Activated naive CD4-positive, alpha-beta T cell (primary cell): Measurements from ENCODE around the gene PAX8.

ENCODE experiments used
- DNase-seq, 4 experiments: peaks; one replicate each; lab custom pipeline; 2025; lab: John Stamatoyannopoulos, UW

The PAX8 gene

GRCh38 chr2:113264713-113265403 is 13.9 kb downstream of the PAX8 start:
- no peak for DNase-seq

- DNase-seq = no peak
Observed at GRCh38 chr2:113263546-113263945, 15.2 kb downstream of the PAX8 start.

- DNase-seq = no peak
Observed at GRCh38 chr2:113260991-113261390, 17.7 kb downstream of the PAX8 start.

GRCh38 chr2:113258471-113259147 is 20.1 kb downstream of the PAX8 start:
- DNase-seq = no peak

GRCh38 chr2:113257516-113258264 is 21.0 kb downstream of the PAX8 start:
- no peak for DNase-seq

- no peak for DNase-seq
Observed at GRCh38 chr2:113255140-113256070, 23.3 kb downstream of the PAX8 start.

GRCh38 chr2:113253453-113253852 is 25.3 kb downstream of the PAX8 start:
- no peak for DNase-seq

GRCh38 chr2:113252047-113252590 is 26.6 kb downstream of the PAX8 start:
- DNase-seq = no peak

GRCh38 chr2:113251118-113251517 is 27.6 kb downstream of the PAX8 start:
- peak in 1 of 4 experiments; percentile 19 for DNase-seq

GRCh38 chr2:113248997-113249770 is 29.5 kb downstream of the PAX8 start:
- peak; percentile 32 to 69 (median 50) for DNase-seq

GRCh38 chr2:113246606-113247005 is 32.1 kb downstream of the PAX8 start:
- DNase-seq = no peak

- DNase-seq = no peak
Observed at GRCh38 chr2:113245276-113245711, 33.4 kb downstream of the PAX8 start.

- no peak for DNase-seq
Observed at GRCh38 chr2:113242327-113242726, 36.4 kb downstream of the PAX8 start.

GRCh38 chr2:113240915-113241911 is 37.5 kb downstream of the PAX8 start:
- DNase-seq = no peak

GRCh38 chr2:113240150-113240914 is 38.4 kb downstream of the PAX8 start:
- DNase-seq = no peak

GRCh38 chr2:113238871-113239839 is 39.6 kb downstream of the PAX8 start:
- DNase-seq = no peak

GRCh38 chr2:113237604-113238160 is 41.0 kb downstream of the PAX8 start:
- DNase-seq = no peak
